DMS 273 (cell line): ENCODE measurements around the gene PAK2.
"Not testable (repeated sequence)": the region's sequence is repeated elsewhere in the genome, so short reads cannot be mapped to it uniquely, and the experiment has no call there.

Experiments used
- DNase-seq: peaks from one replicate; lab custom pipeline; 2025; ENCODE audit not compliant: unreplicated experiment; lab: John Stamatoyannopoulos, UW

Gene PAK2

DNA sequence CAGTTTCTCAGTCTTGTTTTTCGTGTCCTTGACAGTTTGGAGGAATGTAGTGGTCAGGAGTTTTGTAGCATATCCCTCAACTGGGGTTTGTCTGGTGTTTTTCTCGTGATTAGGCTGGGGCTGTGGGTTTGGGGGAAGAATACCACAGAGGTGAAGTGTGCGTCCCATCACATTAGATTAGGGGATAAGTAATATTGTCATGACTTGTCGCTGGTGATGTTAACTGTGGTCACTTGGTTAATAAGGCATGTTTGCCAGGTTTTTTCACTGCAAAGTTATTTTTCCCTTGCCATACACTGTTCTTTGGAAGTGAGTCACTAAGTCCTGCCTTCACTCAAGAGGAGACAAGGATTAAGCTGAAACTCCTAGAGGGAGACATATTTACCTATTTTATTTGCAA, 39.1 kb downstream of the PAK2 start:
- DNase-seq: no peak

DNA sequence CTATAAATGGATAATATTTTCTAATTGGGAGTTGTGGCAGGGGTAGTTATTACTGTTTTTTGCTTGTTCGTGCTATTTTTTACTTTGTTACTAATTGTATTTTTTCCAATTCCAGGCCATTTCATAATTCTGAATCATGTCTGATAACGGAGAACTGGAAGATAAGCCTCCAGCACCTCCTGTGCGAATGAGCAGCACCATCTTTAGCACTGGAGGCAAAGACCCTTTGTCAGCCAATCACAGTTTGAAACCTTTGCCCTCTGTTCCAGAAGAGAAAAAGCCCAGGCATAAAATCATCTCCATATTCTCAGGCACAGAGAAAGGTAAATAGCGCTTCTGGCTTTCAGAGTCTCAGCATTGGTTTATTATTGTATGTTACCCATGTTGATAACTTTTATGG, 42.9 kb downstream of the PAK2 start:
- DNase-seq: no peak

DNA sequence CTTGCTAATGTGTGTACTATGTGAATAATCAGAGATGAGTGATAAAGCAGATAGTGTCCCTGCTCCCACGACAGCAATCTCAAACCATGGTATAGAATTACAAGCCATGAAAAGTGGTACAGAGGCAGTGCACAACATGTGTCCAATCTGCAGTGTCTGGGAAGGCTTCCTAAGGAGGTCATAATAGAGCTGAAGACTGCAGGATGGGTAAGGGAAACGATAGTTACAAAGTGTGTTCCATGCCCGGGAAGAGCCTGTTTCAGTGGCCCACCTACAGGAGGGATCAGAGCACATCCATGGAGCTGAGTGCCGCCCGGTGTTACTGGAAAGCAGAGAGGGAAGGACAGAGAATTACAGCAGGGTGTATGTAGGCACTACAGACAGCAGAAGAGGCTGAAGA, 48.9 kb downstream of the PAK2 start:
- DNase-seq: no peak

DNA sequence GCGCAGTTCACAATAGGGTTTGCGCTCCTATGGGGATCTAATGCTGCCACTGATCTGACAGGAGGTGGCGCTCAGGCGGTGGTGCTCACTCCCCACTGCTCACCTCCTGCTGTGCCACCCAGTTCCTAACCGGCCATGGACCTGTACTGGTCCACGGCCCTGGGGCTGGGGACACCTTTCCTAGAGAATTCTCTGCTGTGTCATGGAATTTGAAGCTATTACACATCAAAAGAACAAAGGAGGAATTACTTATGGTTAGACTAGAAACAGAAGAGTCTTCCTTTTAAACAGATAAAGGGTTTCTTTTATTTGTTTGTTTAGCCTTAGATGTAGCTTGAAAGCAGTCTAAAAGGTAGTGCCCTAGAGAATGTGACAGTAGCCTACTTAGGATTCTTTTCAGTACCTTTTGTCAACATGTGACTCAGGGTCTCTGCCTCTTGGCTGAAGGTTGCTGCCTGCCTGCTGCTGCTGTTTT, 50.3 kb downstream of the PAK2 start:
- no peak for DNase-seq

DNA sequence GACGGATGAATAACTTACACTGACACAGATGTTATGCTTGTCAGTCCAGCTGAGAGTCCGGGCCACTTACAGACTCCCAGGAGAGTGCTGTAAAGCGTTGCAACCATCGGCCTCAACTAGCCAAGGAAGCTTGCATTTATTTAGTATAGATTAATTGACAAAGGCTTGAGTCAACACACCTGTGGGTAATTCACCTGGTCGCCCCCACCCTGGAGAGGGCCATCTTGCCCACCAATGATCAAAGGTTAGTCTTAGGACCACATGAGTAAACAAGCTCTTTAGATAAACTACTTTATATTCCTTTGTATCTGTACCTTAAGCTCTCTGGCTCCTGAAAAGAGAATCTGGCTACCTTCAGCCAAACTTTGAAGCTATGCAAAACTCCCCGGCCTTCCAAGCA, 51.0 kb downstream of the PAK2 start:
- no peak for DNase-seq

DNA sequence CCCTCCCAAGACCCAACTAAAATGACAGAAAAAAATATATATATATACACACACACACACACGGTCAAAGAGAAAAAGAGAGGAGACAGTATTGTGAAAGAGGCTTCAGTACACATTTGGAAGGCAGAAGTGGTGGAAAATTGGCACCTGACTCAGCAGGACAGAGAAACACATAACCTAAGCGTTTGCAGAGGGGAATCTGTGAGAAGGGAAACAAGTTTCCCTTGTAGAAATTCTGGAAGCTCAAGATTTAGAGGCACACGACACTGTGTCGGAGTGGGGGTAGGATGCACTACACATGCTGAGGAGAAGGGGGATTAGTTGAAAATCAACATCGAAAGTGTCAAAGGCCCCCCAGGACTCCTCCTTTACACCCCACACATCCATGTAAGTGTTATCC, 53.1 kb downstream of the PAK2 start:
- no peak for DNase-seq

DNA sequence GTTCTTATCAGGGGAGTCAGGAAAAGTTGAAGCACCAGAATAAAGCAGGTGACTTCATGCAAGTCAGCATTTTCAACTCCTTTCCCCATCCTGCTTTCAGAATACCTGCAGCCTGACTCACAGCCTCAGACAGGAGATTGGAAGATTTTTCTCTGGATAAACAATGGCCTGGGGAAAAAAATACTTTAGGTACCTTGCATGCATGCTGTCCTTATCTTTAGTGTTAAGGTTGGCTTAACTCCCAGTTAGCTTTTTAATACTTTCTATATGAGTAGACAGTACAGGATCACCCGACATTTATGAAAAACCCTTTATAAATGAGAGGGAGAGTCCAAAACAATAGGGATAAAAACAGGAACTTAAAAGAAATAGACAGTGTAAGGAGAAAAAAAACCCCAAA, 53.6 kb downstream of the PAK2 start:
- no peak for DNase-seq

DNA sequence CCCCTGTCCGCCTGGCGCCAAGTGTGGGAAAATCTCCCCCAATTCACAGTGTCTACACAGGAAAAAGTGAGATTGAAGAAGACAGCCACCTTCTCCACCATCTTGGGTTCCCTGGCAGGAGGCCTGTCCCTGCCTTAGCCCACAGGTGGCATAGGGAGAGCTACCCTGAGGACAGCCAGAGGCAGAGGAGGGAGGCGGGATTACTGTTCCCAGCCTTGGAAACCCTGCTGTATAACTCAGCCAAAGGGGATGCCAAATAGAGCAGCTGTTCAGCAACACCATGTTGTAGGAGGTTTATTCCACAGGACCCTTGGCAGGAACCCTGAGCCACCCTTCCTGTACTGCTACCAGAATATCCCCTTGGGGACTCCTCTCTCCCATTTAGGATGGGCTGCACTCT, 54.8 kb downstream of the PAK2 start:
- DNase-seq: no peak

DNA sequence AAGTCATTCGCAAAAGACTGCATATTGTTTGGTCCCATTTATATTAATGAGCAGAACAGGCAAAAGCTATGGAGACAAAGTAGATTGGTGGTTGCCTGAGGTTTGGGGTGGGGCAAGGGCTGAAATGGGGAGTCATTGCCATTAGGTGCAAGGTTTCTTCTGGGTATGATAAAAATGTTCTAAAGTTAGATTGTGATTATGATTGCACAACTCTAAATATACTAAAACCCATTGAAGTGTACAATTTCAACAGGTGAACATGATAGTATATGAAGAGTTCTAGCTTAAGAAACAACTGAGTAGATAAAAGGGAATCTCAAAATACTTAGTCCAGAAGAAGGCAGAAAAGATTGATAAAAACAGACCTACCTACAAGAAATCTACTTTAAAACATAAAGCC, 56.7 kb downstream of the PAK2 start:
- no peak for DNase-seq

DNA sequence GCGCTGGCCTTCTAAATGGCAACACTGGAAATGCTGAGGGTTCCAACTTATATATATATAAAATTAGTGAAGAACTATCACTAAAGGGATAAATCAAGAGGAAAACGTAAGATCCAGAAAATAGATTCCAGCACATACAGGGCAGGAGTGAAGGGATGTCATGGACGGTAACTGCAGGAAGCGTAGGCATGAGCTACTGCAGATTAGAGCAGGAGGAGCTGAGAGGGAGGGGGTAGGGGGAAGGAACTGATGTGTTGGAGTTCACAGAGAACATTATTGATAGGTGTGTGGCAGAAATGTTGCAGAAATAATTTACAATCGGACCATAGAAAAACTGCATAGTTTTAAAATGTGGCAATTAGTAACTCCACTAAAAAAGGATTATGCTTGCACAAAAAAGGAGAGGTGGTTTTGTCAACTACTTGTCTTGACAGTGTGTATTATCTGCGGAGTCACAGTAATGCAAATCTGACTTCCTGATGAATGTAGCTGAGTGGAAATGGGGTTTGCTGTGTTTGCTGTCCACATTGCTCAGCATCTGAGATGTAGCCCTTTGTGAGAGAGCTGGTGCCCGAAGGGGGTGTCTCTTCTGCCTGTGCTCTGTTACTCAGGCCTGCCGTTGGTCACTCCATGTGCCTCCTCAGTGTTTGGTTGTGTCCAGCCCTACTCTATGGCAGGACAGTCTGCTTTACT, 61.2 kb downstream of the PAK2 start:
- DNase-seq: no peak

DNA sequence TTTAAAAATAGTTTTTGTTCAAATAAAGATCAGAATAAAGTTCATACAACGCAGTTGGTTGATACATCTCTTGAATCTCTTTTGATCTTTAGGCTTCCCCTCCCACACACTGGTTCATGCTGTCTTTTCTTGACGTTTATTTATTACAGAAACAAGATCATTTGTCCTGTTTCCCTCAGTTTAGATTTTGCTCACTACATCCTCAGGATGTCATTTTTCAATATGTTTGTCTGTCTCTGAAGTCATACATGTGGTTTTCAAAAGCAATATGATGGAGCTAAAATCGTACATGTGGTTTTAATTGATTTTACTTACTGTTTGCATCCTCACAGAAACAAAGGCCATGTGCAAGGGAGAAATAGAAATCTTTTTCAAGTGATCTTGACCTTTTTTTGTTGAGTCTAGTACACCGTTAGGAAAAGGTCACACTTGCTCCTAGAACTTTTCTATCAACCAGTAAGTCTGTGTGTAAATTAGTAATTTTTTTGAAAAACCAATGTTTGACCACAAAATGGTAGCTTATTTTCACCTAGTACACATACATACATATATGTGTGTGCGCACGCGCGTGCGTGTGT, 64.3 kb downstream of the PAK2 start:
- DNase-seq: no peak

DNA sequence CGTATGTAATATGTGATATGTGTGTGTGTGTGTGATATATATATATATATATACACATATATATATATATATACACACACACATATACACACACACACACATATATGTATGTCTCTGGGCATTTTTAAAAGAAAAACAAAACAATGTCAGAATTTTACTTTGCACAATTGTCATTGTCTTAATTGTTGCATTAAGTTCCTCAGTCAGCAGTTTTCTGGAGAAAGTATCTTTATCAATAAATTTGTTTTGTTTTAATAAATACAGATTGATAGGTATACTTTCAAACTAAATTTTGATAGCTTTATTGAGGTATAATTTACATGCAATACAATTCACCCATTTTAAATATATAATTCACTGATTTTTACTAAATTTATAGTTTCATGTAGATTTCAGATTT, 65.1 kb downstream of the PAK2 start:
- no peak for DNase-seq

DNA sequence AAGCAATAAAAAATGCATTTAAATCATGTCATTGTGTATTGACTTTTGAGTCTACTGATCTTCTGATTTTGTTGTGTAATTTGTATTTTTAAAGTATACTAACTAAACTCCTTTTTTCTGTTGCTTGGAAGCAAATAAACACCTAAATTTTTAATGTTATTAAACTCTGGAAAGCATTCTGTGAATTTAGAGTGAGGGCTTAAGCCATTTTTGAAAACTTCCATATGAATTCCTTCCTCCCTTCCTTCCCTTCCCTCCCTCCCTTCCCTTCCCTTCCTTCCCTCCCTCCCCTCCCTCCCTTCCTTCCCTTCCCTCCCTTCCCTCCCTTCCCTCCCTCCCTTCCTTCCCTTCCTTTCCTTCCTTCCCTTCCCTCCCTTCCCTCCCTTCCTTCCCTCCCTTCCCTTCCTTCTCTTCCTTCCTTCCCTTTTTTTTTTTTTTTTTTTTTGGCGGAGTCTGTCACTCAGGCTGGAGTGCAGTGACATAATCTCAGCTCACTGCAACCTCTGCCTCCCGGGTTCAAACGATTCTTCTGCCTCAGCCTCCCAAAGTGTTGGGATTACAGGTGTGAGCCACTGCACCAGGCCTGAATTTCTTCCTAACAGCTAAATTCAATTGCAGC, 71.4 kb downstream of the PAK2 start:
- DNase-seq: no peak

DNA sequence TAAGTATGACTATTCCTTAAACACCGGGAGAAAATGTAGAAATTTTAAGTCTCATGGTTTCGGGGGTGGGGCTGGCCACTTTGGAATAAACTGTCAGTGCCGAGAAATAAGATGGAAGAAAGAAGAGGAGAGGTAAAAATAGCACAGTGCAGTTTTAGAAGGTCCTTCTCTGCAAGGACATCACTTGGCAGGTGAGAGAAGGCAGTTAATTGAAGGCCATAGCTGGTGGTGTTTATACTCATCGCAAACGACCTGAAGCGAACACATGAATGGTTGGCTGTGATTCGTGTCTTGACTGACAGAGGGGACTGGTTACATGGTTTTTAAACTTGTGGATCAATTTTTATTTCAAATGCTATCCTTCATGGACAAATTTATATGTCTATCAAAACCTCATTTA, 73.2 kb downstream of the PAK2 start:
- no peak for DNase-seq

DNA sequence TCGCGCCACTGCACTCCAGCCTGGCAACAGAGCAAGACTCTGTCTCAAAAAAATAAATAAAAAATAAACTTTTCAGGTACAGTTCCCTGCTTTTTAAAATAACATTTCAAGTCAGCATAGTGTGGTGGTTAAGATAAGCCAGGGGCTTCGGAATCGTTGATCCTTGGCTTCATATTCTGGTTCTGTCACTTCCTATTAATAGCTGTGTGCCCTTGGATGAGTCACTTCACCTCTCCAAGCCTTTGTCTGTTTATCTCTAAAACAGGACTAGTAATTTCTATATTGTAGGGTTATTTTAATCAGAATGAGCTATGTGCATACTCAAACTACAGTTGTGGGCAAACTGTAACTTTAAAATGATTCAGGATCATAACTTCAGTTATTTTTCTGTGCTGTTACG, 74.2 kb downstream of the PAK2 start:
- no peak for DNase-seq

DNA sequence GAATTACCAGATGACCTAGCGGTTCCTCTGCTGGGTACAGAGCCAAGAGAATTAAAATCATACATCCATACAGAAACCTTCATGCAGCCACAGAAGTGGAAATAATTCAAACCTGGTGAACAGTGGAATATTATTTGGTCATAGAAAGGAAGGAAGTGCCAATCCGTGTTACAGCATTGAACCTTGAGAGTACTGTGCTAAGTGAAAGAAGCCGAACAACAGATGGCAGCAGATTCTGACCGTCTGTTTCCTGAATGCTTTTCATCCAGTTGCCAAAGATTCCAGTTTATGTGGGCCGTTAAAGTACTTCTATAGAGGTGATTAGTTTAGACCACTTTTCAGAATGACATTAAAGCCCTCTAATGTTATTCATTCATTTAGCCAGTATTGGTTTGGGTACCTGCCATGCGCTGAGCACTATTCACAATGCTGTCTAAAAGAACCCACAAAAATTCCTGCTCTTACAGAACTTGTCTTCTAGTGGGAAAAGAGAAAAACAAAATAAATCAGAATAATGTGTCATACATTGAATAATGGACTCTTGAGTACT, 82.2 kb downstream of the PAK2 start:
- DNase-seq: peak; percentile 69

DNA sequence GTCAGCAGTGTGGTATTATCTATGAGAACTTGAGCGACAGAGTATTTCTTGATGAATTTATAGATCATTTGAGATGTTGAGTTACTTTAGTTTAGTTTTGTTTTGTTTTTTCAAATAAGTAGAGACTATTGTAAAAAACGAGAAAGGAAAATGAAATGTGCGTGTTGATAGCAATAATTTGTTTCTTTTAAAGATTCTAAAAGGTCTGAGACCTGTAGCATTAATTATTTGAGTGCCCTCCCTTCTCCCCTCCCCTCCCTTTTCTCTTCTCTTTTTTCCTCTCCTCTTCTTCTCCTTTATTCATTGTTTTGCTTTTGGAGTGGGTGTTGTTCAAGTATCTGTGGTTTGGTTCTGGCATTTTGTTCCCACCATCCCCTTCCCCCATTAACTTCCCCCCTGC, 90.0 kb downstream of the PAK2 start:
- not testable (repeated sequence) for DNase-seq

DNA sequence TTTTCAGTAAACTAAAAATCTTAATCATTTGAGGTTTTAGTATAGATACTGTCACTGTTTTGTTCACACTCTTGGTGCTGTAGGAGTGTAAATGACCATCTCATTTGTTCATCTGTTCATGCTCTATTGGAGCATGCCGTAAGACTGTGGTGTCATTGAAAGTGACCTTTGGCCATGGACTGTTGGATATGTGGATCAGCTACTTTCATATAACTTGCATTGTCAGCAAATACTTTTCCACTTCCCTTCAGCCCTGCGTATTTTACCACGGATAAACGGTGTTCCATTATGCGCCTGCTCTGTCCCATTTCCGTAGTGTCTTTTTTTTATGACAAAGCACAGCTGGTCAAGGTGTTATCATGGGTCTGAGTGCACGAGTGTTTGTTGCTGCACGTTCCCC, 95.4 kb downstream of the PAK2 start:
- no peak for DNase-seq

DNA sequence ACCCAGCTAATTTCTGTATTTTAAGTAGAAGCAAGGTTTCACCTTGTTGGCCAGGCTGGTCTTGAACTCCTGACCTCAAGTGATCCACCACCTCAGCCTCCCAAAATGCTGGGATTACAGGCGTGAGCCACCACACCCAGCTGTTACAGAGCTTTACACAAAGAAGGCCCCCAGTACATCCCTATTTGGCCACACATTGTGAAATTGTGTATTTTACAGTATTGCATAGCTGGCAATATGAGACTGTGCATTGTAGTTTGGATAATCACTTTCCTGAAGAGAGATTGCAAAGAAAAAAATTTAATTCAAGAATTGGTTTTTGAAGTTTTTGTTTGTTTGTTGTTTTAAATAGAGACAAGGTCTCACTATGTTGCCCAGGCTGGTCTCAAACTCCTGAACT, 97.0 kb downstream of the PAK2 start:
- not testable (repeated sequence) for DNase-seq

DNA sequence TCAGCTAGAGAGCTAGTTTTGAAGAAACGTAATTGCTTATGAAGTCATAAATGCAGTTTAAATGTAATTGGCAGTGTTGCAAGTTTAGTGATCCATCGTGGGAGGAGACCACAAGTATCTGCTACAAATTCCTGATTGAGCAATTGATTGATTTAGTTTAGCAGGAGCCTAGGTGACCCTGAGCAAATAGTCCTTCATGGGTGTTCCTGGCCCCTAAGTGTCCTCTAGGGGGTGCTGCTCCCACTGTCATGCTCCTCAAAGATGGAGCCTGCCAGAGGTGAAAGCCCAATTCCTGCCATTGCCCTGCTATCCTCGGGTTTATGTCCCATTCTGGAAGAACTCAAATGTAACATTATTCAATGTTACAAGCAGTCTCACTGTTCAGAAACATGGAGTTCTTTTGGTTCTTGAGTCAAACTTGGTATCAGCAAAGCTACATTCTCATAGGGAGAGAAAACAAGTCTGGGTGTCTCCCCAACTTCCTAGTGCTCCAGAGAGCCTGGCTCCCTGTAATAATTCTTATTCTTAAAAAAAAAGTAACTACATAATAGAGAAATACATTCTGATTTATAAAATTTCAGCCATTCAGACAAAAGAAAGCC, 98.3 kb downstream of the PAK2 start:
- DNase-seq: peak; percentile 88

DNA sequence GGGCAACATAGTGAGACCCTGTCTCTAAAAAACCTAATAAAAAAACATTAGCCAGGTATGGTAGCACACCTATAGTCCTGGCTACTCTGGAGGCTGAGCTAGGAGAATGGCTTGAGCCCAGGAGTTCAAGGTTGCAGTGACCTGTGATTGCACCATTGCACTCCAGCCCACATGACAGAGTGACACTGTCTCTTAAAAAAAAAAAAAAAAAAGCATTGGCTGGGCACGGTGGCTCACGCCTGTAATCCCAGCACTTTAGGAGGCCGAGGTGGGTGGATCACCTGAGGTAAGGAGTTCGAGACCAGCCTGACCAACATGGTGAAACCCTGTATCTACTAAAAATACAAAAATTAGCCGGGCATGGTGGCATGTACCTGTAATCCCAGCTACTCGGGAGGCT, 99.7 kb downstream of the PAK2 start:
- DNase-seq: not testable (repeated sequence)
